GM21526 (cell line): Measurements from ENCODE around the gene FUT2.
"Not testable (repeated sequence)": the region's sequence is repeated elsewhere in the genome, so short reads cannot be mapped to it uniquely, and the experiment has no call there.

Experiments
- ATAC-seq: cut with Tn5 transposase; IDR thresholded peaks from one replicate; pipeline ENCODE4 v1.9.1; 2021; ENCODE audit warnings: moderate library complexity; ENCODE audit not compliant: unreplicated experiment, low FRiP score

FUT2 gene

DNA sequence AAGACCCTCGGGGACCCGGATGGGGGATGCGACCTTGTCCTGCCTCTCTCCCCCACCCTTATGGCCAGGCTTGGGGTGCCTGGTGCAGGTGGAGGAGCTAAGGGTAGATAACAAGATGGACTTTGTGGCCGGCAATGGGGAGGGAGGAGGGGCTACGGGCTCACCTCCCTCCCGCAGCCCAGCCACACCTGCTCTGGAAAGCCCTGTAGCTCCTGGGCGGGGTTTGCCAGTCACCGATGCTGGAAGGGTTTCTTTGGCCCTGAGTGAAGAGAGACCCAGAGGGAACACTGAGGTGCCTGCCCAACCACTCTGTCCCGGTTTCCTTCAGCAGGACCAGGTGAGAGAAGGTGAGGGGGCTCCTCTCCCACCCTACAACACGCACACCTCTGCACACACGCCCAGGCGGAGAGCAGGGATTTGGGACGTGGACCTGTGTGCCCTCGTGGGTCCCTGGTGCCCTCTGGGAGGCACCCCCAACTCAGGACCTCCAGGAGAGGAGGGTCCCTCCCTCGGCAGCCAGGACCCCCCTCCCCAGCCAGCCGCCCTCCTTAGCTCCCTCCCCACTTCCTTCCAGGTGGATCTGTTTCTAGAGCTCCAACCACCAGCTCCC, at the start of gene FUT2:
FUT2 (plus strand) TSS at position 229 of the 610 bp plus-strand sequence. CDS start 6,986 bp downstream, outside the sequence.
- no peak for ATAC-seq

- ATAC-seq = no peak
These were observed 49.6 kb upstream of the FUT2 start, which contains the start of gene CA11 for GRCh38 chr19:48646001-48646721. CA11 (minus strand) TSS chr19:48646187; CDS start chr19:48645632, 555 bp downstream.

DNA sequence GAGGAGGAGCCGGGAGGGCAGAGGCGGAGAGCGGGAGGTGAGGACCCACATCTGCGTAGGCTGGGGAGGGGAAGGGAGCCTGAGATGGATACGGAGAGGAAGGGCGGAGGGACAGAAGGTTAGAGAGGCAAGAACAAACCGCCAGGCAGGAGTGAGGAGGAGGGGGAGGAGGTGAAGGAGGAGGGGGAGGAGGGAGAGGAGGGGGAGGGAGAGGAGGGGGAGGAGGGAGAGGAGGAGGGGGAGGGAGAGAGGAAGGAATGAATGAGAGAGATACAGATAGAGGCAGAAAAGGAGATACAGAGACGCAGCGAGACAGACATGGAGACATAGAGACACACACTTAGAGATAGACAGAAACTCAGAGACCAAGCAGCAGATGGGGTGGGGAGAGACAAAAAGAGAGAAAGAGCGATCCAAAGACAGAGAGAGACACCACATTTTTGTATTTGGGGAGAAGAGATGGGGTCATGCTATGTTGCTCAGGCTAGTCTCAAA, 49.0 kb upstream of the FUT2 start:
- no peak for ATAC-seq

DNA sequence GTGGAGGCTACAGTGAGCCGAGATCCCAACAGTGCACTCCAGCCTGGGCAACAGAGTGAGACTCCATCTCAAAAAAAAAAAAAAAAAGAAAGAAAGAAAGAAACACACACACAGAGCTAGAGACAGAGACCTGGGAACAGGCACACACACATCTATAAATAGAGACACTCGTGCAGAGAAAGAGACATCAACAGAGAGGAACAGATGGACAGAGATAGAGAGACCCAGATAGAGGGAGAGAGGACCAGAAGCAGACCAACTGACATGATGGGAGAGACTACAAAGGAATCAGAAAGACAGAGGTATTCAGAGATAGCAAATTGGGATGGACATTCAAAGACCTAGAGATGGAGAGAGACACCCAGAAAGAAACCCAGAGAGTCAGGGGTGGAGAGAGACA, 47.6 kb upstream of the FUT2 start:
- no peak for ATAC-seq

GRCh38 chr19:48650974-48651682, 44.6 kb upstream of the FUT2 start:
- ATAC-seq = no peak

GRCh38 chr19:48651683-48652048, 44.1 kb upstream of the FUT2 start:
- ATAC-seq = no peak

GRCh38 chr19:48654299-48655059, 41.3 kb upstream of the FUT2 start:
- ATAC-seq = no peak

- ATAC-seq = no peak
These were observed 38.8 kb upstream of the FUT2 start for GRCh38 chr19:48656840-48657474.

GRCh38 chr19:48657828-48658227, 37.9 kb upstream of the FUT2 start:
- ATAC-seq = not testable (repeated sequence)

DNA sequence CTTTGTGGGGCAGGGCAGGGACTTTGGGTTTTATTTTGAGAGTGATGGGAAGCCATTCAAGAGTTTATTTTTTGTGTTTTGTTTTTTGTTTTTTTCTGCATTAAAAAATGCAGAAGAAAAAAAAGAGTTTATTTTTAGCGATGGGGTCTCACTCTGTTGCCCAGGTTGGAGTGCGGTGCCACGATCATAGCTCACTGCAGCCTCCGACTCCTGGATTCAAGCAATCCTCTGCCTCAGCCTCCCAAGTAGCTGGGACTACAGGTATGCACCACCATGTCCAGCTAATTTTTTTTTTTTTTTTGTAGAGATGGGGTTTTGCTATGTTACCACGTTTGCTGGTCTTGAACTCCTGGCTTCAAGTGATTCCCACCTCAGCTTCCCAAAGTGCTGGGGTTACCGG, 37.3 kb upstream of the FUT2 start:
- ATAC-seq = no peak

- ATAC-seq = no peak
These were observed 36.0 kb upstream of the FUT2 start for GRCh38 chr19:48659768-48660167.

- no peak for ATAC-seq
These were observed 34.7 kb upstream of the FUT2 start for GRCh38 chr19:48660852-48661710.

- ATAC-seq = no peak
These were observed 34.1 kb upstream of the FUT2 start for GRCh38 chr19:48661711-48662090.

GRCh38 chr19:48663667-48664066, 32.1 kb upstream of the FUT2 start:
- no peak for ATAC-seq

DNA sequence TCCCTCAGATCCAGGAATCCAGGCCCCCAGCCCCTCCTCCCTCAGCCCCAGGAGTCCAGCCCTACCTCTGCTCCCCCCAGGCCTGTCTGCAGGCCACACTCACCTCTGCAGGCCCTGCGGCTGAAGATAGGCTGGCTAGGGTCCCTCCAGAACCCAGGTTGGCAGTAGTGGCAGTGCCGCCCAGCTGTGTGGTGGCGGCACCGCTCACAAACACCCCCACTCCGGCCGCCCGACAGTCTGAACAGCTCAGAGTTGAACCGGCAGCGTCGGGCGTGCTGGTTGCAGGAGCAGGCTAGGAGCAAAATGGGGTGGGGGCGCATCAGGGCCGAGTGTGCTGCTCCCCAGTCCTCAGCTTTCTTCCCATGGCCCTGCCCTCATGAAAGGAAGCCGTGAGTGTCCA, 31.3 kb upstream of the FUT2 start:
- ATAC-seq = no peak

GRCh38 chr19:48665786-48666185, 30.0 kb upstream of the FUT2 start:
- no peak for ATAC-seq

DNA sequence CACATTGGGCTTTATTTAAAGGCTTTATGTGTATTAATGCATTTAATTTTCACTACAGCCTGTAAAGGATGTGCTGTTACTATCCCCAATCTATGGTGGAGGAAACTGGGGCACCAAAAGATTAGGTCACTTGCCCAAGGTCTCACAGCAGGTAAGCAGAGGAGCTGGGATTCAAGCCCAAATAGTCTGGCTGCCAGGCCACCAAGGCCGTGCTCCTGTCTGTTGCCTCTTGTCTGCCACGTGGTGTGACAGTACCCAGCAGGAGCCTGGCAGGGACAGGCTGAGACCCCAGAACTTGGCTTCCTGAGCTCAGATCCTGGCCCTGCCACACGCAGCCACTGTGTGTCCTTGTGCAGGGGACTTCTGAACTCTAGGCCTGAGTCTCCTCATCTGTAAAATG, 27.4 kb upstream of the FUT2 start:
- ATAC-seq = no peak

DNA sequence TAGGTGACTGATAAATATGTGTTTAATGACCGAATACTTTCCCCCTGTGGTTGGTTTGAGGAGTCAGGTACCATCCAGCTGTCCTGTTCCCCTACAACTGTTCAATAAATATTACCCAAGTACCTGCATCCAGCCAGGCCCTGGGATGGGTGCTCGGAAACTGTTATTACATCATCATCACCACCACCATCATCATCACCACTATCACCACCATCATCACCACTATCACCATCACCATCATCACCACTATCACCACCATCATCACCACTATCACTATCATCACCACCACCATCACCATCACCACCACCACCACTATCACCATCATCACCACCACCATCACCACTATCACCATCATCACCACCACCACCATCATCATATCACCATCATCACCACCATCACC, 27.0 kb upstream of the FUT2 start:
- ATAC-seq = no peak

DNA sequence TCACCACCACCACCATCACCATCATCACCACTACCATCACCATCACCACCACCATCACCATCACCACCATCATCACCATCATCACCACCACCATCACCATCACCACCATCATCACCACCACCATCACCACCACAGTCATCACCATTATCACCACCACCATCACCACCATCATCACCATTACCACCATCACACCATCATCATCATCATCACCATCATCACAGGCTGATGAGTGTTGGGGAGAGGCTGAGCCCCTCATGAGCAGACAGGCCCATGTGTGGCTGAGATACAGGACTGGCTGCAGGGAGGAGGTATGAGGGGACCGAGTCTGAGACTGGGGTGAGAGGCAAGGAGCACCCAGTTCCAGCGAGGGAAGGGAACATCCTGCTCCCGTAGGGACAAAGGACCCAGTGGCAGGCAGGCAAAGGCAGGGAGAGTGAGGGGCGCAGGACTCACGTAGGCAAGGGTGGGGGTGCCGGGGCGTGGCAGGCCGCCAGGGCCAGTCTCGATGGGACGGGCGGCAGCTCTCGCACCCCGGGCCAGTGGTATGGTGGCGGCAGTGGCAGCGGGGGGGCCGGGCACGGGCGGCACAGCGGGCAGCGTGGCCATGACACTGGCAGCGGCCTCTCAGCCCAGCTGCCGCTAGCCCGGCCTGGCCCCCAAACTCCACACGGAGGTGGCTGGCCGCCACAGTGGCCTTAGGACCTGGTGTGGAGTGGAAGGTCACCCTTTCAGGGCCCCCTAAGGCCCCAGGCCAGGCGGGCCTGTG, 25.7 kb upstream of the FUT2 start:
- no peak for ATAC-seq
